ENCODE data around the gene TPSD1.
"Not testable (repeated sequence)": the region's sequence is repeated elsewhere in the genome, so short reads cannot be mapped to it uniquely, and the experiment has no call there.

The TPSD1 gene

DNA sequence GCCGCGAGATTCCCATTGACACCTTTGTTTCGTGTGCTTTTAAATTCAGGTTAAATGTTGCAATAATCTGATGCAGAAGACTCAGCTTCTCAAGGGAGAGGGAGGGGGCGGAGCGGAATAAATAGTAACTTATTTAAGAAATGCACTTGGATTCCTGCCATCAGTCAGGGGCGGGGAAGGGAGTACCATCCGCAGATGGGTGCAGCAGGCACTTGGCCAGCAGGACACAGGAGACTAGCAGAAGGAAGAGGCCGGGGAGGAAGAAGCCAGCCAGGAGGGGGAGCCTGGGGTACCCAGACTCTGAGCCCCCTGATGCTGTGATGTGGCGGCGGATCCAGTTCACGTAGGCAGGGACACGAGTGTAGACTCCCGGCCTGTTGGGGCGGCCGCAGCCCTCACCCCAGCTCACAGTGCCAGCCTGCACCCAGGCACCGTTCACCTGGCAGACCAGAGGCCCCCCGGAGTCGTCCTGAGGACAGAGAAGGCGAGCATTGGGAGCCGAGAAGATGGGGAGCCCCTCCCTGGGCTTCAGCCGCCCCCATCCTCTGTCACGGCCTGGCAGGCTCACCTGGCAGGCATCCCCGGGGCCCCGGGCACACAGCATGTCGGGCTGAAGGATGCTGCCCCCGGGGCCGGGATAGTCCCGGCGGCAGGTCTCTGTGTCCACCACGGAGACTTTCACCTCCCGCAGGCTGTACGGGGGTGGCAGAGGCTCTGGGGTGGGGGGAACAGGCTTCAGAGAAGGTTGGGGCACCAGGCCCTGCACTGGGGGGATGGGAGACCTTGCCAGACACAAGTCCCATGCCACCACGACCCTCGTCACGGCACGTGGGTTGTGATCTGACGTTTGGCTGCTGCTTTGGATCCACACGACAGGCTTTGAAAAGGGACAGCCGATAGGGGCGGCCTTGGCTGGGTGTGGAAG is 34.0 kb upstream of the TPSD1 start:
- DNase-seq = no peak

DNA sequence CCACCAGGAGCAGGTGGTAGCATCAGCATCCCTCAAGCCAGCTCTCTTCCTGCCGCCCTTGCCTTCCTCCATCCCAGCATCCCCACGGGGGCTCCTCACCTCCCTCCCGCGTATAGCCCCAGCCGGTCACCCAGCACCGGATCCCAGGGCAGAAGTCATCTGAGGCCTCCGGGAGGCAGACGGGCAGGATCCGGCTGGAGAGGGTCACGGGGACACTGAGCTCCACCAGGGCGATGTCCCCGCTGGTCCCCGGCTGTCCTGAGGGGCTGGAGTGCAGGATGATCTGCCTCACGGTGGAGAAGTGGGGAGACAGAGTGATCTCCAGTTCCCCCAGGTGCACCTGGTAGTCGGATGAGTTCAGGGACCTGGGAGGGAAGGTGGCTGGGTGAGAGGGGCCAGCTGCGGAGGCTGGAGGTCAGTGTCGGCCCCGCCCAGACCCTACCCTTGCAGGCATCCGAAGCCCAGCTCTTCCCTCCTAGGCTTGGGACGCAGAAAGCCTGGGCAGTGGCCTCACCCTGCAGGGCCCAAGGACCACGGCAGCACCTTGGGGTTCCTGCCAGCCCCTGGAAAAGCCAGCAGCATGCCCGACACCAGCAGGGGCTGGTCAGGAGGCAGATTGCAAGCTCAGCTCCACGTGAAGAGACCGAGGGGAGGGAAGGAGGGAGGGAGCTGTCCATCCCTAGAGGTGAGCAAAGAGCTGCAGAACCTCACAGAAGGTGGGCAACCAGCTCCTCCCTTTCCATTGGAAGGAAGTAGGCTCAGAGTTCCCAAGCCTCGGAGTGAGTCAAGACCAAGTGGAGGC is 33.1 kb upstream of the TPSD1 start:
- DNase-seq = no peak

DNA sequence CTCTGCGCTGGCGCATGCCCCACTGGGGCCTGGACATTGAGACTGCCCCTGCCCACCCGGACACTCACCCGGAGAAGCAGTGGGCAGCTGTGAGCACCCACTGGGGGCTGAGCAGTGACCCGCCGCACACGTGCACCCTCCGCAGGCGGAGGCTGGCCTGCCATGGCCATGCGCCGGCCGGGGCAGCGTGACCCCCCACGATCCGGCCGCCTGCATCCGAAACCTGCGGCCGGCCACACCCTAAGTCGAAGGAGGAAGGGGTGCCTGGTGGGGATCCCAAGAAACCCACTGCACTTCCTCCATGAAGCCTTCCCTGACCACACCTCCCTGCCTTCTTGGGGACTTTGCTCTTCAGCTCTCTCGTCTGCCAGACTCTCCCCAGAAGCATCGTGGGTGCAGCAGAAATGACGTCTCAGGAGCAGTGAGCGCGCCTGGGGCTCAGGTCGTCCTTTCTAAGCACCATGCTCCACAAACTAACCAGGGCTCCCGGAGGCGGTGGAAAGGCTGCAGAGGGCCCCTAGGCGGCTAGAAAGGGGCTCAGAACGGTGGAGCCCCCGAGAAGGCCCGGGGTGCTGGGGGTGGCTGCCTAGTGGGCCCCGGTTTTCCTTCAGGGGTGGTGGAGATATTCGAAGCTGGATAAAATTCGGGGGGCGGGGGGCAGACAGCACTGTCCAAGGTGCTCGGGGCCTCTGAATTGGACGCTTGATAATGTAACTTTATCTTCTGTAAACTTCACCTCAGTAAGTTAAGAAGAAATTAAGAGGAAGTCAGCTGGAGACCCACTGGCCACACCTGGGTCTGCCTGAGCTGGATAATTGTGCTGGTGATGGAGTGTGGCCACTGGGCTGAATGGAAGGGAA is 32.3 kb upstream of the TPSD1 start:
- DNase-seq = no peak

DNA sequence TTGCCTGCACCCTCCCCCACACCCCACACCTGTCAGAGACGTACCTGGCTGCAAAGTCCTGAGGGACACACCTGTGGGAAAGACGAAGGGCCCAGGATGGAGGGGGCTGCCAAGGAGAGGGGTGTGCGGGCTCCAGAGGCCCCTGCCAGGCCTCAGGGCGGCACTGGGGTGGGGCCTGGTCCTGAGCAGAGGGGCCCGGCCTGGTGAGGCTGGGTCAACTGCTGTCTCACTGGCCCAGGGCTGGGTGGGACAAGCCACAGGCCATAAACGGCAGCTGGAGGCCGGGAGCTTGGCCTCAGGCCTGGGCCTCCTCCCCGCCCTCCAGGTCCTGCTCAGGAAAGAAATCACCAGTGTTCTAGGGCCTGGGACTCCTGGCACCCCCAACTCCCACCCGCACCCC is 31.3 kb upstream of the TPSD1 start:
- DNase-seq = no peak

DNA sequence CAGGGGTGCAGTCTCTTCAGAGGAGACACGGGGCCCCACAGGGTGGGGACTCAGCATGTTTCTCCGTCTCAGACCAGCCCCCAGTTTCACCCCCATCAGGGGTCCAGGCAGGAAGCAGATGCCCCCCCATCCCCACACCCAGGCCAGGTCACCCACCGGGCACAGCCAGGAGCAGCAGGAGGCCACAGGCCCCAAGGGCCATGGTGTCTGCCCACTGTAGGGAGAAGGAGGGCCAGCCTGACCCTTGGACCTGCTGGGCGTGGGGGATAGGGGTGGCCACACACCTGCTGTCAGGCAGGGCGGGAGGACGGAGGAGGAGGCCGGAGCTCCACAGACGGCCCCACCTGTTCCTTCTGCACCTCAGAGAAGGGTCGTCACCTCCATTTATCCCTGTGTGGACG is 30.8 kb upstream of the TPSD1 start, which contains the start of gene TPSG1:
Gene TPSG1, minus strand, starts transcription at position 218 of the 401 bp plus-strand sequence. Its CDS starts 16 bp downstream, at position 202.
- no peak for DNase-seq

DNA sequence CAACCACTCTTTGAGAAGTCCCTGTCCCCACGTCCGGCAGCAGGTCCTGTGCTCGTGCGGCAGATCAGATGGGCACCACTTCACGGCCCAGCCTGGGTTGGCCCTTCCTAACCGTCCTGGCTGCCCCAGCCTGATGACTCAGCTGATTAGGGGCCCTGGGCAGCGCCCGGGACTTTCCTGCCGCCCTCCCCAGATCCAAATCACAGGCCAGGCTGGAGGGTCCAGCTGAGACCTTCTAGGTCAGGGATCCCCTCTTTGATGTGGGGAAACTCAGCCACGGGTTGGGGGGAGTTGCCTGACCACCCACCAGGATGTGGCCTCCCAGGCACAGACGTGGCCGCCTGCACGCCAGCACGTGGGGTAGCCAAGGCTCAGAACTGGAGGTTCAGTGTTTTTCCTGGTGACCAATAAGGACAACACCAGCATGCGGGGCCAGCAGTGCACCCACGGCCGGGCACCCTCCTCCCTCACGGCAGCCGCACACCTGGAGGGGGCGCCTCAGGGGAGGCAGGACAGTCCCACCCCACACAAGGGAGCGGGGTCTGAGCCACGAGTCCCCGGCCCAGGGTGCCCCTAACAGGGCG is 30.0 kb upstream of the TPSD1 start:
- not testable (repeated sequence) for DNase-seq

DNA sequence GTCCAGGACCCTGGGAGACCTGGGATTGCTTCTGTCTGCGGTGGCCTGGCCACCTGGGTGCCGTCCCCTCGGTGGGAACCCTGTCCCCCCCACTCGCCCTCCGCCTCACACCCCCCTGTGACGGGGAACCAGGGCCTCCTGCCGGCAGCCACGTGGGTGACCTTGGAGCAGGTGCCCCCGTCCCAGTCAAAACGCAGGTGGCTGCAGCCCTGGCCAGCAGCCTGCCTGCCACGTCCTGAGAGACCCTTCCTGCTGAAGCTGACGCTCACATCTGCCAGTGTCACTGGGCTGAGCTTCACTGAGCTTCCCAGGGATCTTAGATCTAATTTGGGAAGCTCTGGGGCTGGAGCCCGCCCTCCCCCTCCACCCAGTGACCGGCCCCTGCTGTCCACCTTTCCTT is 29.2 kb upstream of the TPSD1 start:
- DNase-seq = not testable (repeated sequence)

DNA sequence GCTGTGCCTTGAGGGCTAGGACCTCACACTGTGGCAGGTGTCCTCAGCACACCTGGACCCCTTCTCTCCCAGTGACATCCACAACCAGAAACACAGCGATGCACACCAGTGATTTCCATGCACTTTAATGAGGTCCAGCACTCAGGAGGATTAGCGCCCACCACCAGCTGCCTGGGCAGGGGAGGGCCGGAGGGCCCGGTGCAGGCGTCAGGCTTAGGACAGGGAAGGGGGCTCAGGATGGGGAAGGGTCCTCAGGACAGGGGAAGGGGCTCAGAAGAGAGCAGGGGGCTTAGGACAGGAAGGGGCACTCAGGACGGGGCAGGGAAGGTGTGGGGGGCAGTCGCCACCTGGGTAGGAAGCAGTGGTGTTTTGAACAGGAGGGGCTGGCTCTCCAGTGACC is 27.6 kb upstream of the TPSD1 start:
- not testable (repeated sequence) for DNase-seq

DNA sequence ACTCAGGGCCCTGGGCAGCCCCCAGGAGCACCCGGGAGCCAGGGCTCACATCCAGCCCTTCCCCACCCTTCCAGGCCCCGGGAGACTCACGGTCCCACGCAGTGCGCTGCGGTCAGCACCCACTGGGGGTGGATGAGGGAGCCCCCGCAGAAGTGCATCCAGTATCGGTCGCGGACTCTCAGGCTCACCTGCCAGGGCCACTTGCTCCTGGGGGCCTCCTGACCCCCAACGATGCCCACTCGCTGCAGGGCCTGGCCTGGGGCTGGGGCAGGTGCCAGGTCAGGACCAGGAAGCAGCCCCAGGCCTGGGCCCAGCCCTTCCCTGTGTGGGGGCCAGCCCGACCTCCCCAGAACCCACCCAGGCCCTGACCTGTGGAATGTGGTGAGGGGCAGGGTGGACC is 26.4 kb upstream of the TPSD1 start:
- DNase-seq = not testable (repeated sequence)

DNA sequence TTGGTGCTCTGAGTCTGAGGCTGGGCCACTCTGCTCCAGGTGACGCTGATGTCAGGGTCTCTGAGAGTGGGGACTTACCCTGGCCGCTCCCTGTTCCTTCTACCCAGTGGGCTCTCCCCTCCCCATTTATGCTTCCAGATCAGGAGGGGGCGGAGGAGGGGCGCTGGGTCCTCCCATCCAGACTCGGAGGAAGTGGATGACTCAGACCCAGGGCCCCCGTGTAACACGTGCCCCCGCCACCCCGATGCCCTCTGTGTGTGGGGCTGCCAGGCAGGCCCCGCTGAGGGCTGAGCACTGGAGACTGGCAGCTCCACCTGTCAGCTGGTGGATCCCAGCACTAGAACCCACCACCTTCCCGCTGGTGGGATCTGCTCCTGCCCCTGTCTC is 25.8 kb upstream of the TPSD1 start, which contains the start of gene TPSB2:
Gene TPSB2, minus strand, starts transcription at position 101 of the 387 bp plus-strand sequence. CDS start 233 bp downstream, outside the sequence.
- not testable (repeated sequence) for DNase-seq

DNA sequence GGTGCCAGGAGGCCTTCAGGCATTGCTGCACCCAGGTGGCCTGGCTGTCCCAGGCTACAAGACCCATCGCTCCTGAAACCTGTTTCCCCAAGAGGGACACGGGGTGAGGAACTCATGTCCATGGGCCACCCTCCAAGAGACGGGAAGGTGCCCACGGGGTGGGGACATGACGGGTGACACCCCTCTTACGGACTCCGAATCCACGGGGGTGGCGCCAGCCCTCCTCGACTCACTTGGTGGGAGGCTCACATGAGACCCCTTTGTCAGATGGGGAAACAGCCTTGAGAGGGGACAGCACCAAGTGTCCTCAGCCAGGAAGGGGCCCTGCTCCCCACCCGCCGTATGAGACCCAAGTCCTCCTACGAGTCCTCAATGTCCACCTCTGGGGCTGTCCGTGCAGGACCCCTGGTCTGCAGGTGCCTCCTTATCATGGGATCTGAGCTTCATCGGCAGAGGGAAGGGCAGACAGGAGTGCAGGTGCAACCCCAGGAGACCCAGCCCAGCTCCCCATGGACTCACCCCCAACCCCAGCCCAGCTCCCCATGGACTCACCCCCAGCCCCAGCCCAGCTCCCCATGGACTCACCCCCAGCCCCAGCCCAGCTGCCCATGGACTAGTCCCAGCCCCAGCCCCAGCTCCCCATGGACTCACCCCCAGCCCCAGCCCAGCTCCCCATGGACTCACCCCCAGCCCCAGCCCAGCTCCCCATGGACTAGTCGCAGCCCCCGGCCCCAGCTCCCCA is 25.2 kb upstream of the TPSD1 start:
- not testable (repeated sequence) for DNase-seq

DNA sequence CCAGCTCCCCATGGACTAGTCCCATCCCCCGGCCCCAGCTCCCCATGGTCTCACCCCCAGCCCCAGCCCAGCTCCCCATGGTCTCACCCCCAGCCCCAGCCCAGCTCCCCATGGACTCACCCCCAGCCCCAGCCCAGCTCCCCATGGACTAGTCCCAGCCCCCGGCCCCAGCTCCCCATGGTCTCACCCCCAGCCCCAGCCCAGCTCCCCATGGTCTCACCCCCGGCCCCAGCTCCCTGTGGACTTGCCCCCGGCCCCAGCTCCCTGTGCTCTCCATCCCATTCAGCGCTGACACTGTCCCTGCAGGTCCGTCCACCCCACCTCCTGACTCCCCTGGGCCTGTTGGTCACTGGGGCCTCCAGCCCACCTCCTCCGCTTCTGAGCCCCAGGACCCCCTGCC is 24.6 kb upstream of the TPSD1 start:
- not testable (repeated sequence) for DNase-seq

DNA sequence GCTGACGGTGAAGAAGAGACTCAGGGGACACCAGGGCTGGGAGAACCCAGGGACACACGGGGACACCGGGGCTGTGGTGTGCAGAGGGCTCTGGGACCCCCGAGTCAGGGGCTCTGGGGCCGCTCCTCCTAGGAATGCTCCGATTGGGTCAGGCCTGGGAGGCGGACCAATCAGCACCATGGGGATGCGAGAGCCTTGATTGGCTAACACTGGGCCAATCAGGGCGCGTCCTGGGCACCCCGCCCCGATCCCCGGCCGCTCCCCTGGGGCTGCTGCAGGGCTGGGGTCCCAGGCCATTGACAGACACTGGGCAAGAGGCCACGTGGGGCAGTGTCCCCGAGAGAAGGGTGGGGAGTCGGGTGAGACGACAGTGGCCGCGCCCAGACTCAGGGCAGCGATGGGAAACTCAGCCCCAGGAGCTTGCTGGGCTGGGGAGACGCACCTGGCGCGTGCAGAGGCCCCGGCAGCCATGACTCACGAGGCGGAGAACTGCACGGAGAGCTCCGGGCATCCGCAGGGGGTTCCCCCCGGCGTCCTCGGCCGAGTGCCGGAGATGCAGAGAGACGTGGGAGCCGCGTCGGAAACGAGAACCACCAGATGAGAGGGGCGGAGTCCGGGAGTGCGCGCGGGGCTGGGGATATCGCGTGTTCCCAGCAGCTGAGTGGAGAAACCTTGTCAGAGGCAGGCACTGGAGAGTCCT is 23.7 kb upstream of the TPSD1 start:
- not testable (repeated sequence) for DNase-seq

DNA sequence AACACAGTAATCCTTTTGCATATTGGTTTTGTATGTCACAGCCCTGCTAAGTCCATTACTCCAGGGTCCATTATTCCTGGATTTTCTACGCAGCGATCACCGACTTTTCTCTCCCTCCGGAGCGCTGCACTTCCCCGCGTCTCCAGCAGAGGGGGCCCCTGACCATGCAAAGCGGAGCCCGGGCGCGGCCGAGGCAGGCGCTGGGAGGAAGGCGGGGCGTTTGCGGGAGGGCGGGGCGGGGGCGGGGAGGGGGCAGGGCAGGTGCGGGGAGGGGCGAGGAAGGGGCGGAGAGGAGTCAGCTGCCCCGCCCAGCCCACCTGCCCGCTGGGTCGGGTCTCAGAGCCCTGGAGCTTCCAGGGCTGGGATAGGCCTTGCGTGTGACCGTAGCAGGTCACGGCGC is 19.2 kb upstream of the TPSD1 start:
- DNase-seq = not testable (repeated sequence)

DNA sequence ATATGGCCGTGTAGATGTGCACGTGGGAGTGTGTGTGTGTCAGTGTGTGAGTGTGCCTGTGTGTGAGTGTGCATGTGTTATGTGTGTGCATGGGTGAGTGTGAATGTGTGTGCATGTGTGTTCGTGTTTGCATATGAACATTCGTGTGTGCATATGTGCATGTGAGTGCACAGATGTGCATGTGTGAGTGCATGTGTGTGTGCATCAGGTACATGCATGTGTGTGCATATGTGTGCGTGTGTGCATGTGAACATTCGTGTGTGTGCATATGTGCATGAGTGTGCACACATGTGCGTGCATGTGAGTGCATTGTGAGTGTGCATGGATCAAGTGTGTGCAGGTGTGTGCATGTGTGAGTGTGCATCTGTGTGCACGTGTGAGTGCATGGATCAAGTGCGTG is 17.9 kb upstream of the TPSD1 start:
- DNase-seq = no peak

DNA sequence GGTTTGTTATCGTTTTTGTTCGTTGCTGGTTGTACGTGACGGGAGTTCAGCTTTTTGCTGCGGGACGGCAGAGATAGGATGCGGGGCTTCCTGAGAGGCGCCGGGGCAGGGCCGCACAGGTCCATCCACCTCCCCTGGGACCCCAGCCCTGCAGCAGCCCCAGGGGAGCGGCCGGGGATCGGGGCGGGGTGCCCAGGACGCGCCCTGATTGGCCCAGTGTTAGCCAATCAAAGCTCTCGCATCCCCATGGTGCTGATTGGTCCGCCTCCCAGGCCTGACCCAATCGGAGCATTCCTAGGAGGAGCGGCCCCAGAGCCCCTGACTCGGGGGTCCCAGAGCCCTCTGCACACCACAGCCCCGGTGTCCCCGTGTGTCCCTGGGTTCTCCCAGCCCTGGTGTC is 17.0 kb upstream of the TPSD1 start:
- not testable (repeated sequence) for DNase-seq

DNA sequence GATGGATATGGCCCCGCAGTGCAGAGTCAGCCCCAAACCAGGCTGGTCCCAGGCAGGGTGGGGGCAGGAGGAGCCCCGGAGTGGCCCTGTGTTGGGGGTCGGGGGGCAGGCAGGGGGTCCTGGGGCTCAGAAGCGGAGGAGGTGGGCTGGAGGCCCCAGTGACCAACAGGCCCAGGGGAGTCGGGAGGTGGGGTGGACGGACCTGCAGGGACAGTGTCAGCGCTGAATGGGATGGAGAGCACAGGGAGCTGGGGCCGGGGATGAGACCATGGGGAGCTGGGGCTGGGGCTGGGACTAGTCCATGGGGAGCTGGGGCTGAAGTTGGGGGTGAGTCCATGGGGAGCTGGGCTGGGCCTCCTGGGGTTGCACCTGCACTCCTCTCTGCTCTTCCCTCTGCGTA is 16.3 kb upstream of the TPSD1 start:
- DNase-seq = not testable (repeated sequence)

DNA sequence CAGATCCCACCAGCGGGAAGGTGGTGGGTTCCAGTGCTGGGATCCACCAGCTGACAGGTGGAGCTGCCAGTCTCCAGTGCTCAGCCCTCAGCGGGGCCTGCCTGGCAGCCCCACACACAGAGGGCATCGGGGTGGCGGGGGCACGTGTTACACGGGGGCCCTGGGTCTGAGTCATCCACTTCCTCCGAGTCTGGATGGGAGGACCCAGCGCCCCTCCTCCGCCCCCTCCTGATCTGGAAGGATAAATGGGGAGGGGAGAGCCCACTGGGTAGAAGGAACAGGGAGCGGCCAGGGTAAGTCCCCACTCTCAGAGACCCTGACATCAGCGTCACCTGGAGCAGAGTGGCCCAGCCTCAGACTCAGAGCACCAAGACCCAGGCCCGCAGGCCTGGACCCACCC is 15.4 kb upstream of the TPSD1 start, which contains the start of gene TPSAB1:
Gene TPSAB1, plus strand, starts transcription at position 270 of the 400 bp plus-strand sequence. CDS start 234 bp downstream, outside the sequence.
- not testable (repeated sequence) for DNase-seq

DNA sequence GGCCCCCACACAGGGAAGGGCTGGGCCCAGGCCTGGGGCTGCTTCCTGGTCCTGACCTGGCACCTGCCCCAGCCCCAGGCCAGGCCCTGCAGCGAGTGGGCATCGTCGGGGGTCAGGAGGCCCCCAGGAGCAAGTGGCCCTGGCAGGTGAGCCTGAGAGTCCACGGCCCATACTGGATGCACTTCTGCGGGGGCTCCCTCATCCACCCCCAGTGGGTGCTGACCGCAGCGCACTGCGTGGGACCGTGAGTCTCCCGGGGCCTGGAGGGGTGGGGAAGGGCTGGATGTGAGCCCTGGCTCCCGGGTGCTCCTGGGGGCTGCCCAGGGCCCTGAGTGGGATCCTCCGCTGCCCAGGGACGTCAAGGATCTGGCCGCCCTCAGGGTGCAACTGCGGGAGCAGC is 14.8 kb upstream of the TPSD1 start:
- DNase-seq = not testable (repeated sequence)

DNA sequence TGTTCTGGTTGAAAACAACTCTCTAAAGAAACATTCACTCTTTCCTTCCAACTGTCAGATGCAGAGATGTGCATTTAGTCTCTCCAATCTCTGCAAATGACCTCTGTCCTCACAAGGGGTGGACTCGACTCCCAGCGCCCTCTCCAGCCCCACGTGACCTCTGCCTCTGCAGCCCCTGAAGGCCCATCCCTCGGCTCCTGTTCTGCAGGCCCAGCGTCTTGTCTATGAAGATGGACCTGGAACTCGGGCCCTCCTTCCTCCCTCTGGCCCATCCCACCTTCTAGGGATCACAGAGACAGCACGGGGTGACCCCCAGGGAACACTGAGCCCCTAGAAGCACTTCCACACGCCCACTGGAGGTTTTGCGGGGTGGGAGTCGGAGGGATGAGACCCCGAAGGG is 12.5 kb upstream of the TPSD1 start:
- not testable (repeated sequence) for DNase-seq

Measured in right forelimb (tissue), 1 donor.